Gastroesophageal sphincter (tissue), 3 donors: ENCODE results near the gene SNPH.

Source experiments
- EP300 ChIP-seq: sonication (generic); formaldehyde crosslinking; IDR thresholded peaks from one replicate; pipeline ENCODE4 v1.6.1; 2017; ENCODE audit warnings: antibody characterized with exemption, mild to moderate bottlenecking
- POLR2A ChIP-seq, 2 donors: fragments of 450-650 bp; IDR thresholded peaks; one replicate each; pipeline ENCODE4 v1.6.1; 2017; ENCODE audit warnings: antibody characterized with exemption in 2 of 2, mild to moderate bottlenecking in 2 of 2, moderate library complexity in 1 of 2
- POLR2AphosphoS5 ChIP-seq: sonication (generic); formaldehyde crosslinking; IDR thresholded peaks from one replicate; pipeline ENCODE4 v1.6.1; 2017; ENCODE audit warnings: antibody characterized with exemption
- TF ChIP-seq, protein P1 (sequence below), 4 experiments: fragments of 200-600 bp in 2 of 4; fragments of 450-650 bp in 2 of 4; sonication (generic) in 1 of 4; IDR thresholded peaks; one replicate each; pipeline ENCODE4 v1.5.1; 2017 to 2019; ENCODE audit warnings: antibody characterized with exemption in 4 of 4, mild to moderate bottlenecking in 2 of 4, moderate library complexity in 2 of 4

DNA sequence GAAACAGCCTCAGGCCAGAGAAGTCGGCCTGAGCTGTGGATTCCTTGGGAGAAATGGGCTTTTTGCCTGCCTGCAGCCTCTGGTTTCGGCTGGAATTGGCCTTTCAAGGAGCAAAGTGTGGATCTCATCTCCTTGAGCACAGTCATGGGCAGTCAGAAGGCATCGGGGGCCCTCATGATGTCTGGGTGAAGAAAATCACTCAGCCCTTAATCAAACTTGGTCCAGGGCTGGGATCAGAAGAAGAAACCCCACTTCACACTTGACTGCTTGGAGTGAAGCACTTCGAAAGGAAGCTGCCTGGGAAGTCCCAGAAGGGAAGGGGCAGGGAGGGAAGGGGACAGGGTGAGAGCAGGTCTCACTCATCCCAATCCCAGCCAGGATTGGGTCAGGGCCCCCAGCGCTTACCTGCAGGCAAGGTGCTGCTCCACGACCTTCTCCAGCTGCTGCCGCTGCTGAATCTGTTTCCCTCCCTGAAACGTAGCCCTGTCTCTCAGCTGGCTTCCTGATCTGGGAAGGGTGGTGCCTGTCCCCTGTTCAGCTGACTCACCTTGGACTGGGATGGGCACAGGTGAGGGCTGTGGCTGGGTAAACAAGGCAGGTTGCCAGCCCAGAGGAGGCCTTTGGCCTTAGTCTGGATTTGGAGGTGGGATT, 62.7 kb downstream of the SNPH start, which contains the start of gene SDCBP2:
- TF ChIP-seq, protein P1, sequence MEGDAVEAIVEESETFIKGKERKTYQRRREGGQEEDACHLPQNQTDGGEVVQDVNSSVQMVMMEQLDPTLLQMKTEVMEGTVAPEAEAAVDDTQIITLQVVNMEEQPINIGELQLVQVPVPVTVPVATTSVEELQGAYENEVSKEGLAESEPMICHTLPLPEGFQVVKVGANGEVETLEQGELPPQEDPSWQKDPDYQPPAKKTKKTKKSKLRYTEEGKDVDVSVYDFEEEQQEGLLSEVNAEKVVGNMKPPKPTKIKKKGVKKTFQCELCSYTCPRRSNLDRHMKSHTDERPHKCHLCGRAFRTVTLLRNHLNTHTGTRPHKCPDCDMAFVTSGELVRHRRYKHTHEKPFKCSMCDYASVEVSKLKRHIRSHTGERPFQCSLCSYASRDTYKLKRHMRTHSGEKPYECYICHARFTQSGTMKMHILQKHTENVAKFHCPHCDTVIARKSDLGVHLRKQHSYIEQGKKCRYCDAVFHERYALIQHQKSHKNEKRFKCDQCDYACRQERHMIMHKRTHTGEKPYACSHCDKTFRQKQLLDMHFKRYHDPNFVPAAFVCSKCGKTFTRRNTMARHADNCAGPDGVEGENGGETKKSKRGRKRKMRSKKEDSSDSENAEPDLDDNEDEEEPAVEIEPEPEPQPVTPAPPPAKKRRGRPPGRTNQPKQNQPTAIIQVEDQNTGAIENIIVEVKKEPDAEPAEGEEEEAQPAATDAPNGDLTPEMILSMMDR (IDR thresholded peaks at IDR 0.05): no peak
- TF ChIP-seq EP300: no peak
- no peak for TF ChIP-seq POLR2AphosphoS5
- TF ChIP-seq POLR2A (IDR thresholded peaks at IDR 0.05): no peak
